ENCODE data around the gene KHDC4.

- TF ChIP-seq CTCF (IDR thresholded peaks at IDR 0.05) = no peak
- TF ChIP-seq POLR2A (IDR thresholded peaks at IDR 0.05) = no peak
Observed at GRCh38 chr1:155982106-155982505, 47.9 kb upstream of the KHDC4 start.
